HFFc6 (cell line): ENCODE data around the gene SPATC1L. TPM values are rescaled to one million over a fixed set of nuclear protein-coding genes. Genes with fewer than 3 reads are reported as not detected.

Experiments used
- DNase-seq: peaks from one replicate; pipeline ENCODE4 v3.0.0-alpha.2; 2018
- H3K27ac Mint-ChIP-seq: 2 replicates; pipeline ENCODE4 v1.8.0; 2020; ENCODE audit warnings: mild to moderate bottlenecking, mixed read lengths
- H3K27me3 Mint-ChIP-seq: 2 replicates; pipeline ENCODE4 v1.8.0; 2021; ENCODE audit warnings: mild to moderate bottlenecking, moderate library complexity, mixed read lengths; ENCODE audit not compliant: insufficient read depth
- H3K36me3 Mint-ChIP-seq: 2 replicates; pipeline ENCODE4 v1.8.0; 2021; ENCODE audit warnings: low read depth, mixed read lengths
- H3K4me1 Mint-ChIP-seq: 2 replicates; pipeline ENCODE4 v1.8.0; 2020; ENCODE audit warnings: low read depth, mixed read lengths
- H3K4me3 Mint-ChIP-seq: 2 replicates; pipeline ENCODE4 v1.8.0; 2020; ENCODE audit warnings: mild to moderate bottlenecking, moderate library complexity, mixed read lengths
- H3K9me3 Mint-ChIP-seq: 2 replicates; pipeline ENCODE4 v1.8.0; 2020; ENCODE audit warnings: mild to moderate bottlenecking, mixed read lengths
- total RNA-seq, 6 experiments: library from RNA; stranded (reverse); fragmentation: NEBNext Ultra II Directional; extraction: Animal tissue kit (Norgen Biotek cat#: 25700); gene quantifications; 2 replicates in 1 of 6; 3 replicates in 5 of 6; pipeline ENCODE4 v1.2.3, GENCODE V29; 2021
- TF ChIP-seq, protein P1 (sequence below): fragments of 200-600 bp; sonication (generic); IDR thresholded peaks from 2 replicates; pipeline ENCODE4 v1.5.0; 2021; ENCODE audit warnings: antibody characterized with exemption, mild to moderate bottlenecking

SPATC1L gene
- total RNA-seq, 6 experiments from 2014 or later, result 11.3 to 14.7 (median 13.1) TPM

GRCh38 chr21:46199436-46200373 is 15.4 kb upstream of the SPATC1L start:
- Mint-ChIP-seq H3K4me3 (no peak overlapping the region), H3K4me1 (peaks cover 15% of the 10 kb centered on the region), H3K36me3 (peaks cover 28% of the 10 kb centered on the region), H3K27ac (no peak overlapping the region; the same call in 1 of the 2 replicates), H3K27me3 (no peaks in the 10 kb centered on the region), H3K9me3 (no peaks in the 10 kb centered on the region)
- TF ChIP-seq, protein P1, sequence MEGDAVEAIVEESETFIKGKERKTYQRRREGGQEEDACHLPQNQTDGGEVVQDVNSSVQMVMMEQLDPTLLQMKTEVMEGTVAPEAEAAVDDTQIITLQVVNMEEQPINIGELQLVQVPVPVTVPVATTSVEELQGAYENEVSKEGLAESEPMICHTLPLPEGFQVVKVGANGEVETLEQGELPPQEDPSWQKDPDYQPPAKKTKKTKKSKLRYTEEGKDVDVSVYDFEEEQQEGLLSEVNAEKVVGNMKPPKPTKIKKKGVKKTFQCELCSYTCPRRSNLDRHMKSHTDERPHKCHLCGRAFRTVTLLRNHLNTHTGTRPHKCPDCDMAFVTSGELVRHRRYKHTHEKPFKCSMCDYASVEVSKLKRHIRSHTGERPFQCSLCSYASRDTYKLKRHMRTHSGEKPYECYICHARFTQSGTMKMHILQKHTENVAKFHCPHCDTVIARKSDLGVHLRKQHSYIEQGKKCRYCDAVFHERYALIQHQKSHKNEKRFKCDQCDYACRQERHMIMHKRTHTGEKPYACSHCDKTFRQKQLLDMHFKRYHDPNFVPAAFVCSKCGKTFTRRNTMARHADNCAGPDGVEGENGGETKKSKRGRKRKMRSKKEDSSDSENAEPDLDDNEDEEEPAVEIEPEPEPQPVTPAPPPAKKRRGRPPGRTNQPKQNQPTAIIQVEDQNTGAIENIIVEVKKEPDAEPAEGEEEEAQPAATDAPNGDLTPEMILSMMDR, result no peak
- no peak for DNase-seq

GRCh38 chr21:46196733-46197132 is 12.5 kb upstream of the SPATC1L start:
- DNase-seq, result no peak
- Mint-ChIP-seq H3K4me1 (peaks cover 15% of the 10 kb centered on the region), H3K36me3 (peaks cover 41% of the 10 kb centered on the region), H3K27ac (no peak overlapping the region), H3K4me3 (no peak overlapping the region), H3K27me3 (no peaks in the 10 kb centered on the region), H3K9me3 (no peaks in the 10 kb centered on the region)
- TF ChIP-seq, protein P1, result no peak

DNA sequence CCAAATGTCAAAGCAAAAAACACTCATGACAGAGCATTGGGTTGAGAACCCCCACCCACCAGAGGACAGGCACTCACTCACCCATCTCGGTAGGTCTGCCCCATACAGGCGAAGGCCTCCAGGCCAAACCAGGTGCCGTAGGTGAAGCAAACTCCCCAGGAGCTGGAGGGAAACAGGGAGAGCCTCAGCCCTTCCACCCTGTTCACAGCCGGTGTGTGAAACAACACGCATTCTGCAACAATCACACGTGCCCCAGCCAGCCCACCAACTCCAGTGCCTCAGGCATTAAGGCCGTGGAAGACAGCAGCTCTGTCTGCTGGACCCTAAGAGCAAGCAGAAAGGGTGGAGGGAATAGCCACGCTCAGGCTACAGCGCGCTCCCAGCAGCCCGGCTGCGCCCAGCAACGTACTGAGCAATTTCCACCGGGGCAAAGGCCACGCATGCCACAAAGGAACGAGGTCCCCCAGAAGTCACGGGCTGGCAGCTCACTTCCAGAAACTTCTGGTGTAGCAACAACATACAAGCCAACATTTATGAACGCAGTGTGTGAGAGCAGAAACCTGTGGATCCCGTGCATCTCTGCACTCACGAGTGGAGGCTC is 11.4 kb upstream of the SPATC1L start:
- H3K4me3 Mint-ChIP-seq, result no peak overlapping the region
- H3K27ac Mint-ChIP-seq, result no peak overlapping the region
- peaks cover 42% of the 10 kb centered on the region for H3K36me3 Mint-ChIP-seq
- no peak for DNase-seq
- peaks cover 2% of the 10 kb centered on the region; the same call in 1 of the 2 replicates for H3K27me3 Mint-ChIP-seq
- no peaks in the 10 kb centered on the region for H3K9me3 Mint-ChIP-seq
- TF ChIP-seq, protein P1, result no peak
- peaks cover 23% of the 10 kb centered on the region for H3K4me1 Mint-ChIP-seq

DNA sequence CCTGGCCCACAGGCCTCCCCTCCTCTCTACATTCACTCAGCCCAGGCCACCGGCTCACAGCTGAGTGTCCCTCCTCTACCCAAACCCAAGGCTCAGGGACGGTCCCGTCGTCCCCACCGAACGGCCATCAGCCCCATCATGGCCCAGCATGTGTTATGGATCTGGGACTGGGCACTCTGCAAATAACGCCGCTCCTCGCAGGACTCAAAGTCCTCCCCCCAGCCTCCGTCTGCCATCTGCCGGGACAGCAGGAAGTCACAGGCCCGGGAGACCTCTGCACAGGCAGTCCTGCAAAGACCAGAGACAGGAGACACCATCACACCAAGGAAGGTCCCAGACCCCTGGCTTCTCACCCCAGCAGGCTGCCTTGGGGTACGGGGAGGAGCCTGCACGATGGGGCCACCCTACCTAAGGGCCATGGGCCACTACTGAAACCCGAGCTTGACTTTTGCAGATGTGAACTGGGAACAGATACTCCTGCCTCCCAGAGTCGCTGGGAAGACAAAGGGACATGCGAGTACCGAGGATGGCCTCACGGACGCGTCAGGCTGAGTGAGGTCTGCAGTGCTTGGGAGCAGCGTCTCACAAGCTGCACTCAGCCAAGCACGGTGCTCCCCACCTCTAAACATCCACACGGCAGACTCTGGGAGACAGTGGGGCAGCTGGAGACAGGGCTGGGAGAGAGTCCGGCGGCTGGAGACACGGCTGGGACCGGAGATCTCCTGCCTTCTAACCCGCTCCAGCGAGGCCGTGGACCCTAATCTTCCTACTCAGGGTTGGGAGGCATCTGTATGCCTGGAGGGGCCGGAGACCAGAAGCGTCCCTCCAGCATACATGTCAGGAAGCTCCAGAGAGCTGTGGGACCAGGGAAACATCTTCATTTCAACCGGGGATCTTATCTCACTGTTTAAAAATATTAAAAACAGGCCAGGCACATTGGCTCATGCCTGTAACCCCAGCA is 10.4 kb upstream of the SPATC1L start:
- TF ChIP-seq, protein P1, result no peak
- Mint-ChIP-seq H3K4me3 (no peak overlapping the region), H3K27me3 (peaks cover 2% of the 10 kb centered on the region; the same call in 1 of the 2 replicates), H3K27ac (no peak overlapping the region), H3K4me1 (peaks cover 16% of the 10 kb centered on the region), H3K36me3 (peaks cover 32% of the 10 kb centered on the region), H3K9me3 (no peaks in the 10 kb centered on the region)
- no peak for DNase-seq

- peaks cover 2% of the 10 kb centered on the region for H3K27me3 Mint-ChIP-seq
- TF ChIP-seq, protein P1, result no peak
- DNase-seq, result no peak
- peaks cover 21% of the 10 kb centered on the region for H3K4me1 Mint-ChIP-seq
- no peak overlapping the region for H3K27ac Mint-ChIP-seq
- H3K4me3 Mint-ChIP-seq, result no peak overlapping the region; the same call in 1 of the 2 replicates
- no peaks in the 10 kb centered on the region for H3K9me3 Mint-ChIP-seq
- peaks cover 24% of the 10 kb centered on the region for H3K36me3 Mint-ChIP-seq
These were observed 9.6 kb upstream of the SPATC1L start for GRCh38 chr21:46193829-46194373.
